Measurements from ENCODE around the gene MRPS7.

Gene MRPS7

DNA sequence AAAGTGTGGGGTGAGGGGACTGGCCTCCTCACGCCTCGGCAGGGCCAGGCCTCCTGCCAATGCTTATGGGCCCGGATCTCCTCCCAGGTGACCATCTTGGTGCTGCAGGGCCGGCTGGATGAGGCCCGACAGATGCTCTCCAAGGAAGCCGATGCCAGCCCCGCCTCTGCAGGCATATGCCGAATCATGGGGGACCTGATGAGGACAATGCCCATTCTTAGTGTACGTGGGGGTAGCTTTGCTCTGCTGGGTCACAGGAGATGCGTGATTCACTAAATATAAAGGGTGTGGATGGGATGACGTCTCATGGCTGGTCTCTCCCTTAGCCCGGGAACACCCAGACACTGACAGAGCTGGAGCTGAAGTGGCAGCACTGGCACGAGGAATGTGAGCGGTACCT lies 36.7 kb upstream of the MRPS7 start:
- no peak overlapping the region for H2AFZ ChIP-seq (ENCODE audit: low read length)

DNA sequence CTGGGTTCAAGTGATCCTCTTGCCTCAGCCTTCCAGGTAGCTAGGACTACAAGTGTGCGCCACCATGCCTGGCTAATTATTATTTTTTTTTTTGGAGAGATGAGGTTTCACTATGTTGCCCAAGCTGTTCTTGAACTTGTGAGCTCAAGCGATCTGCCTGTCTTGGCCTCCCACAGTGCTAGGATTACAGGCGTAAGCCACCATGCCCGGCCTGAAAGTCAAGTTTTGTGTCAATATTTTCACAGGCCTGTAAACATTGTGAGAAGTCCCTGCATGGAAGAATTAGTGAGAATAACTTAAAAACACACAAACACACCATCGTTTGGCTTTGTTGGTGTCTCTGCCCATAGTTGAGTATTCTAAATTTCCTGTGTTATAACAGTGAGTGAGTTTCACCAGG lies 34.0 kb upstream of the MRPS7 start:
- Histone ChIP-seq H3K4me2 (ENCODE audit: low read length) (no peak overlapping the region), H3K9me2 (ENCODE audit: low read depth, low read length) (no peaks in the 10 kb centered on the region)

More for the DNA sequence above, 36.7 kb upstream of the MRPS7 start:
- H3K27ac ChIP-seq (ENCODE audit: low read depth, low read length, poor library complexity, severe bottlenecking), result no peak overlapping the region
- no peaks in the 10 kb centered on the region for H3K9me2 ChIP-seq (ENCODE audit: low read depth, low read length)
- no peak overlapping the region for H3K4me3 ChIP-seq (ENCODE audit: low read depth, low read length, poor library complexity, severe bottlenecking)
- no peaks in the 10 kb centered on the region for H3F3A ChIP-seq (ENCODE audit: insufficient read depth, low read length)
- H3K9ac ChIP-seq (ENCODE audit: low read length), result no peak overlapping the region
- H3K79me2 ChIP-seq (ENCODE audit: insufficient read depth, low read length), result no peaks in the 10 kb centered on the region
- no peaks in the 10 kb centered on the region for H4K20me1 ChIP-seq (ENCODE audit: insufficient read depth, low read length)
- TF ChIP-seq, protein P1, sequence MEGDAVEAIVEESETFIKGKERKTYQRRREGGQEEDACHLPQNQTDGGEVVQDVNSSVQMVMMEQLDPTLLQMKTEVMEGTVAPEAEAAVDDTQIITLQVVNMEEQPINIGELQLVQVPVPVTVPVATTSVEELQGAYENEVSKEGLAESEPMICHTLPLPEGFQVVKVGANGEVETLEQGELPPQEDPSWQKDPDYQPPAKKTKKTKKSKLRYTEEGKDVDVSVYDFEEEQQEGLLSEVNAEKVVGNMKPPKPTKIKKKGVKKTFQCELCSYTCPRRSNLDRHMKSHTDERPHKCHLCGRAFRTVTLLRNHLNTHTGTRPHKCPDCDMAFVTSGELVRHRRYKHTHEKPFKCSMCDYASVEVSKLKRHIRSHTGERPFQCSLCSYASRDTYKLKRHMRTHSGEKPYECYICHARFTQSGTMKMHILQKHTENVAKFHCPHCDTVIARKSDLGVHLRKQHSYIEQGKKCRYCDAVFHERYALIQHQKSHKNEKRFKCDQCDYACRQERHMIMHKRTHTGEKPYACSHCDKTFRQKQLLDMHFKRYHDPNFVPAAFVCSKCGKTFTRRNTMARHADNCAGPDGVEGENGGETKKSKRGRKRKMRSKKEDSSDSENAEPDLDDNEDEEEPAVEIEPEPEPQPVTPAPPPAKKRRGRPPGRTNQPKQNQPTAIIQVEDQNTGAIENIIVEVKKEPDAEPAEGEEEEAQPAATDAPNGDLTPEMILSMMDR (IDR thresholded peaks at IDR 0.05; ENCODE audit: low read length), result no peak
- no peak for TF ChIP-seq EZH2 (IDR thresholded peaks at IDR 0.05; ENCODE audit: borderline replicate concordance, low read length)
- H3K9me3 ChIP-seq (ENCODE audit: low read length), result no peaks in the 10 kb centered on the region
- H3K36me3 ChIP-seq (ENCODE audit: insufficient read depth, low read length), result peaks cover 77% of the 10 kb centered on the region
- H3K4me1 ChIP-seq (ENCODE audit: insufficient read depth, low read length, severe bottlenecking), result no peaks in the 10 kb centered on the region
- H3K27me3 ChIP-seq (ENCODE audit: insufficient read depth, low read length), result no peaks in the 10 kb centered on the region
- no peak overlapping the region for H3K4me2 ChIP-seq (ENCODE audit: low read length)

DNA sequence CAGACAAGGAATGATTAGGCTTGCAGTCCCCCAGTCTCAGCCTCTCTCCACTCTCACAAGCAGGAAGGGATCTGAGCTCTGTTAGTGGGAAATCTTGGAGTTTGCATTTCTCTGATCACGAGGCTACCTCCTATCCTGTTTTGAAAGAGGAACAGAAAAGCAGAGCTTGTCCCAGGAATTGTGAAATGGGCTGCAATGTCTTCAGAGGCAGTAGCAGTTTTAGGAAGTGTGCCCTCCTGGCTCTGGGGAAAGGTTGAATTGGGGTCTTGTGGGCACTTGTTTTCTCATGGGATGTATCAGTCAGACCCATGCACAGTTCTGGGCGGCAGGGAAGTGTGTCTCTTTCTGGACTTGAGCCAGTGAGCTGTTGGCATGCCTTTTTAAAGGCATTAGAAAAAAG lies 33.4 kb upstream of the MRPS7 start:
- Histone ChIP-seq H3K9ac (ENCODE audit: low read length) (no peak overlapping the region), H4K20me1 (ENCODE audit: insufficient read depth, low read length) (no peaks in the 10 kb centered on the region), H3K4me2 (ENCODE audit: low read length) (no peak overlapping the region), H3K36me3 (ENCODE audit: insufficient read depth, low read length) (peaks cover 89% of the 10 kb centered on the region), H3F3A (ENCODE audit: insufficient read depth, low read length) (no peaks in the 10 kb centered on the region), H3K4me1 (ENCODE audit: insufficient read depth, low read length, severe bottlenecking) (no peaks in the 10 kb centered on the region), H3K27me3 (ENCODE audit: insufficient read depth, low read length) (no peaks in the 10 kb centered on the region), H3K4me3 (ENCODE audit: low read depth, low read length, poor library complexity, severe bottlenecking) (no peak overlapping the region), H3K79me2 (ENCODE audit: insufficient read depth, low read length) (no peaks in the 10 kb centered on the region), H3K9me3 (ENCODE audit: low read length) (no peaks in the 10 kb centered on the region), H3K27ac (ENCODE audit: low read depth, low read length, poor library complexity, severe bottlenecking) (no peak overlapping the region), H3K9me2 (ENCODE audit: low read depth, low read length) (no peaks in the 10 kb centered on the region), H2AFZ (ENCODE audit: low read length) (no peak overlapping the region)
- no peak for TF ChIP-seq EZH2 (IDR thresholded peaks at IDR 0.05; ENCODE audit: borderline replicate concordance, low read length)
- TF ChIP-seq, protein P1 (IDR thresholded peaks at IDR 0.05; ENCODE audit: low read length), result no peak

More for the DNA sequence above, 34.0 kb upstream of the MRPS7 start:
- Histone ChIP-seq H3K4me3 (ENCODE audit: low read depth, low read length, poor library complexity, severe bottlenecking) (no peak overlapping the region), H3K9ac (ENCODE audit: low read length) (no peak overlapping the region), H4K20me1 (ENCODE audit: insufficient read depth, low read length) (no peaks in the 10 kb centered on the region), H2AFZ (ENCODE audit: low read length) (no peak overlapping the region), H3K79me2 (ENCODE audit: insufficient read depth, low read length) (no peaks in the 10 kb centered on the region), H3F3A (ENCODE audit: insufficient read depth, low read length) (no peaks in the 10 kb centered on the region), H3K4me1 (ENCODE audit: insufficient read depth, low read length, severe bottlenecking) (no peaks in the 10 kb centered on the region), H3K36me3 (ENCODE audit: insufficient read depth, low read length) (peaks cover 87% of the 10 kb centered on the region), H3K27ac (ENCODE audit: low read depth, low read length, poor library complexity, severe bottlenecking) (no peak overlapping the region), H3K27me3 (ENCODE audit: insufficient read depth, low read length) (no peaks in the 10 kb centered on the region), H3K9me3 (ENCODE audit: low read length) (no peaks in the 10 kb centered on the region)
- TF ChIP-seq, protein P1 (IDR thresholded peaks at IDR 0.05; ENCODE audit: low read length), result no peak
- TF ChIP-seq EZH2 (IDR thresholded peaks at IDR 0.05; ENCODE audit: borderline replicate concordance, low read length), result no peak

All from OCI-LY1 (cell line).